GM23338 (cell line): ENCODE data around the gene DNAJC15. TPM values are rescaled to one million over a fixed set of nuclear protein-coding genes. Genes with fewer than 3 reads are reported as not detected.

Experiments
- ATAC-seq: fragments of 200-7000 bp; cut with Tn5 transposase; 3 replicates; pipeline ENCODE4 v1.9.1; 2020
- DNase-seq: peaks from one replicate; pipeline ENCODE4 v3.0.0-alpha.2; 2015; ENCODE audit warnings: low spot score
- H2AFZ ChIP-seq: fragments of 200-600 bp; sonication (generic); 2 replicates; pipeline ENCODE4 v1.8.0; 2016; ENCODE audit warnings: antibody characterized with exemption, mild to moderate bottlenecking, moderate library complexity
- H3F3A ChIP-seq: fragments of 200-600 bp; sonication (generic); replicated peaks from 2 replicates; pipeline ENCODE4 v1.8.0; 2017; ENCODE audit warnings: antibody characterized with exemption, mixed run types, low read depth
- H3K27ac ChIP-seq: fragments of 200-600 bp; sonication (generic); 2 replicates; pipeline ENCODE4 v1.6.1; 2016; ENCODE audit warnings: low read depth
- H3K27me3 ChIP-seq: fragments of 200-600 bp; sonication (generic); 2 replicates; pipeline ENCODE4 v1.8.0; 2016; ENCODE audit warnings: mild to moderate bottlenecking, mixed run types, moderate library complexity; ENCODE audit not compliant: insufficient read depth
- H3K36me3 ChIP-seq: fragments of 200-600 bp; sonication (generic); 2 replicates; pipeline ENCODE4 v1.8.0; 2016; ENCODE audit warnings: mild to moderate bottlenecking; ENCODE audit not compliant: insufficient read depth
- H3K4me1 ChIP-seq: fragments of 200-600 bp; sonication (generic); 2 replicates; pipeline ENCODE4 v1.8.0; 2016; ENCODE audit warnings: mild to moderate bottlenecking, moderate library complexity; ENCODE audit not compliant: insufficient read depth
- H3K4me2 ChIP-seq: fragments of 200-600 bp; sonication (generic); 2 replicates; pipeline ENCODE4 v1.7.1; 2017; ENCODE audit warnings: mixed run types
- H3K4me3 ChIP-seq: fragments of 200-600 bp; sonication (generic); 2 replicates; pipeline ENCODE4 v1.6.1; 2016; ENCODE audit warnings: mixed run types
- H3K79me2 ChIP-seq: fragments of 200-600 bp; sonication (generic); replicated peaks from 2 replicates; pipeline ENCODE4 v1.8.0; 2017; ENCODE audit warnings: mild to moderate bottlenecking; ENCODE audit not compliant: insufficient read depth
- H3K9me2 ChIP-seq: fragments of 200-600 bp; sonication (generic); 2 replicates; pipeline ENCODE4 v1.8.0; 2017; ENCODE audit not compliant: insufficient read depth
- H4K20me1 ChIP-seq: fragments of 200-600 bp; sonication (generic); replicated peaks from 2 replicates; pipeline ENCODE4 v1.8.0; 2017; ENCODE audit warnings: mild to moderate bottlenecking; ENCODE audit not compliant: insufficient read depth
- H3K27ac Mint-ChIP-seq: 2 replicates; pipeline ENCODE4 v1.8.0; 2020; ENCODE audit warnings: inconsistent platforms, mild to moderate bottlenecking, moderate library complexity, mixed read lengths
- H3K27me3 Mint-ChIP-seq: 3 replicates; pipeline ENCODE4 v1.8.0; 2022; ENCODE audit warnings: low read depth, mild to moderate bottlenecking, moderate library complexity, mixed read lengths, inconsistent platforms; ENCODE audit not compliant: insufficient read depth, poor library complexity
- H3K36me3 Mint-ChIP-seq: 3 replicates; pipeline ENCODE4 v1.8.0; 2021; ENCODE audit warnings: low read depth, mild to moderate bottlenecking, inconsistent platforms, moderate library complexity, mixed read lengths
- H3K4me1 Mint-ChIP-seq: 3 replicates; pipeline ENCODE4 v1.8.0; 2020; ENCODE audit warnings: mild to moderate bottlenecking, inconsistent platforms, mixed read lengths
- H3K4me3 Mint-ChIP-seq: 3 replicates; pipeline ENCODE4 v1.8.0; 2021; ENCODE audit warnings: moderate library complexity, mild to moderate bottlenecking, inconsistent platforms, mixed read lengths
- H3K9me3 Mint-ChIP-seq: 3 replicates; pipeline ENCODE4 v1.8.0; 2020; ENCODE audit warnings: moderate library complexity, mild to moderate bottlenecking, inconsistent platforms, mixed read lengths
- CREB1 ChIP-seq: fragments of 250-450 bp; sonication (Bioruptor Pico); IDR thresholded peaks from 2 replicates; pipeline ENCODE4 v1.5.0; 2020; ENCODE audit warnings: low read depth, mild to moderate bottlenecking, moderate library complexity
- CTCF ChIP-seq, 2 experiments: fragments of 200-600 bp in 1 of 2; sonication (generic) in 1 of 2; conservative IDR thresholded peaks; 2 replicates each; pipeline versions ENCODE4 v1.5.1 to v1.6.1; 2016 to 2017; ENCODE audit warnings: antibody characterized with exemption in 2 of 2, low read depth in 2 of 2, mild to moderate bottlenecking in 2 of 2, moderate library complexity in 1 of 2
- EZH2 ChIP-seq: fragments of 200-600 bp; sonication (generic); IDR thresholded peaks from one replicate; pipeline ENCODE4 v1.8.0; 2017; ENCODE audit warnings: antibody characterized with exemption, mild to moderate bottlenecking, low read depth; ENCODE audit not compliant: unreplicated experiment
- EZH2phosphoT487 ChIP-seq: fragments of 200-600 bp; sonication (generic); IDR thresholded peaks from one replicate; pipeline ENCODE4 v1.8.1; 2018; ENCODE audit warnings: antibody characterized with exemption; ENCODE audit not compliant: unreplicated experiment
- JUNB ChIP-seq: IDR thresholded peaks from one replicate; pipeline ENCODE4 v1.6.1; 2016; ENCODE audit warnings: antibody characterized with exemption; ENCODE audit not compliant: unreplicated experiment
- NANOG ChIP-seq: IDR thresholded peaks from 2 replicates; pipeline ENCODE4 v1.6.1; 2016; ENCODE audit warnings: antibody characterized with exemption, borderline replicate concordance
- POLR2AphosphoS5 ChIP-seq: IDR thresholded peaks from 2 replicates; pipeline ENCODE4 v1.6.1; 2016; ENCODE audit warnings: antibody characterized with exemption, low read depth
- STAT1 ChIP-seq: IDR thresholded peaks from one replicate; pipeline ENCODE4 v1.6.1; 2016; ENCODE audit warnings: antibody characterized with exemption; ENCODE audit not compliant: unreplicated experiment
- ZNF114 ChIP-seq: fragments of 250-450 bp; sonication (Bioruptor Pico); IDR thresholded peaks from 2 replicates; pipeline ENCODE4 v1.5.0; 2020; ENCODE audit warnings: mild to moderate bottlenecking, moderate library complexity
- ZNF331 ChIP-seq: fragments of 250-450 bp; sonication (Bioruptor Pico); IDR thresholded peaks from 2 replicates; pipeline ENCODE4 v1.5.0; 2020; ENCODE audit warnings: low read depth, mild to moderate bottlenecking, moderate library complexity
- ZNF462 ChIP-seq: fragments of 250-450 bp; sonication (Bioruptor Pico); IDR thresholded peaks from 2 replicates; pipeline ENCODE4 v1.5.0; 2020; ENCODE audit warnings: mild to moderate bottlenecking, moderate library complexity
- polyA plus RNA-seq: library from polyadenylated mRNA; unstranded; fragments of >200 nt; fragmentation: Nextera tagmentation; extraction: Ambion mirVana; gene quantifications from 2 replicates; pipeline ENCODE4 v1.2.1, GENCODE V29; 2016
- total RNA-seq: library from RNA; depleted of rRNA; stranded (reverse); fragments of >200 nt; shearing (Covaris generic); gene quantifications from 2 replicates; pipeline ENCODE4 v1.2.3, GENCODE V29; 2014
- TF ChIP-seq, protein P1 (sequence below): IDR thresholded peaks from one replicate; pipeline ENCODE4 v1.6.1; 2018; ENCODE audit warnings: antibody characterized with exemption; ENCODE audit not compliant: unreplicated experiment
- TF ChIP-seq, protein P2 (sequence below): IDR thresholded peaks from 2 replicates; pipeline ENCODE4 v1.6.1; 2016; ENCODE audit warnings: antibody characterized with exemption

The DNAJC15 gene
- total and polyA plus RNA-seq, 2 experiments from 2014 or later = 11.4 to 80.4 TPM

- no peak overlapping the region for H3K4me3 Mint-ChIP-seq
Observed at GRCh38 chr13:43058318-43058674, 34.9 kb downstream of the DNAJC15 start.

More at GRCh38 chr13:43058318-43058674, 34.9 kb downstream of the DNAJC15 start:
- no peaks in the 10 kb centered on the region for H3F3A ChIP-seq
- peaks cover 26% of the 10 kb centered on the region for H3K27me3 ChIP-seq
- H3K4me1 ChIP-seq = peaks cover 63% of the 10 kb centered on the region
- no peak overlapping the region for H3K27ac ChIP-seq
- no peaks in the 10 kb centered on the region for H3K36me3 ChIP-seq
- no peak; the same call in 2 of the 3 replicates for ATAC-seq
- TF ChIP-seq CREB1 (CRISPR knock-in tag) (no peak), POLR2AphosphoS5 (no peak), CTCF (conservative IDR thresholded peaks at IDR 0.05; ENCODE audit: low read depth in 2 of 2) (no peak), ZNF114 (CRISPR knock-in tag) (no peak), EZH2phosphoT487 (no peak), ZNF331 (CRISPR knock-in tag) (no peak), STAT1 (no peak), ZNF462 (no peak), NANOG (no peak), EZH2 (no peak), JUNB (no peak)
- TF ChIP-seq, protein P1, sequence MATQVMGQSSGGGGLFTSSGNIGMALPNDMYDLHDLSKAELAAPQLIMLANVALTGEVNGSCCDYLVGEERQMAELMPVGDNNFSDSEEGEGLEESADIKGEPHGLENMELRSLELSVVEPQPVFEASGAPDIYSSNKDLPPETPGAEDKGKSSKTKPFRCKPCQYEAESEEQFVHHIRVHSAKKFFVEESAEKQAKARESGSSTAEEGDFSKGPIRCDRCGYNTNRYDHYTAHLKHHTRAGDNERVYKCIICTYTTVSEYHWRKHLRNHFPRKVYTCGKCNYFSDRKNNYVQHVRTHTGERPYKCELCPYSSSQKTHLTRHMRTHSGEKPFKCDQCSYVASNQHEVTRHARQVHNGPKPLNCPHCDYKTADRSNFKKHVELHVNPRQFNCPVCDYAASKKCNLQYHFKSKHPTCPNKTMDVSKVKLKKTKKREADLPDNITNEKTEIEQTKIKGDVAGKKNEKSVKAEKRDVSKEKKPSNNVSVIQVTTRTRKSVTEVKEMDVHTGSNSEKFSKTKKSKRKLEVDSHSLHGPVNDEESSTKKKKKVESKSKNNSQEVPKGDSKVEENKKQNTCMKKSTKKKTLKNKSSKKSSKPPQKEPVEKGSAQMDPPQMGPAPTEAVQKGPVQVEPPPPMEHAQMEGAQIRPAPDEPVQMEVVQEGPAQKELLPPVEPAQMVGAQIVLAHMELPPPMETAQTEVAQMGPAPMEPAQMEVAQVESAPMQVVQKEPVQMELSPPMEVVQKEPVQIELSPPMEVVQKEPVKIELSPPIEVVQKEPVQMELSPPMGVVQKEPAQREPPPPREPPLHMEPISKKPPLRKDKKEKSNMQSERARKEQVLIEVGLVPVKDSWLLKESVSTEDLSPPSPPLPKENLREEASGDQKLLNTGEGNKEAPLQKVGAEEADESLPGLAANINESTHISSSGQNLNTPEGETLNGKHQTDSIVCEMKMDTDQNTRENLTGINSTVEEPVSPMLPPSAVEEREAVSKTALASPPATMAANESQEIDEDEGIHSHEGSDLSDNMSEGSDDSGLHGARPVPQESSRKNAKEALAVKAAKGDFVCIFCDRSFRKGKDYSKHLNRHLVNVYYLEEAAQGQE = no peak
- TF ChIP-seq, protein P2, sequence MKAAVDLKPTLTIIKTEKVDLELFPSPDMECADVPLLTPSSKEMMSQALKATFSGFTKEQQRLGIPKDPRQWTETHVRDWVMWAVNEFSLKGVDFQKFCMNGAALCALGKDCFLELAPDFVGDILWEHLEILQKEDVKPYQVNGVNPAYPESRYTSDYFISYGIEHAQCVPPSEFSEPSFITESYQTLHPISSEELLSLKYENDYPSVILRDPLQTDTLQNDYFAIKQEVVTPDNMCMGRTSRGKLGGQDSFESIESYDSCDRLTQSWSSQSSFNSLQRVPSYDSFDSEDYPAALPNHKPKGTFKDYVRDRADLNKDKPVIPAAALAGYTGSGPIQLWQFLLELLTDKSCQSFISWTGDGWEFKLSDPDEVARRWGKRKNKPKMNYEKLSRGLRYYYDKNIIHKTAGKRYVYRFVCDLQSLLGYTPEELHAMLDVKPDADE = no peak
- H3K79me2 ChIP-seq = peaks cover 45% of the 10 kb centered on the region
- no peak overlapping the region for H3K4me3 ChIP-seq
- peaks cover 13% of the 10 kb centered on the region for H3K36me3 Mint-ChIP-seq
- no peaks in the 10 kb centered on the region; the same call in 2 of the 3 replicates for H3K9me3 Mint-ChIP-seq
- H3K27ac Mint-ChIP-seq = no peak overlapping the region
- no peaks in the 10 kb centered on the region for H3K9me2 ChIP-seq
- no peak overlapping the region for H2AFZ ChIP-seq
- peaks cover 55% of the 10 kb centered on the region for H3K4me1 Mint-ChIP-seq
- H4K20me1 ChIP-seq = peaks cover 8% of the 10 kb centered on the region; the same call in 1 of the 2 replicates
- no peak for DNase-seq
- H3K27me3 Mint-ChIP-seq = no peaks in the 10 kb centered on the region
- peak overlapping the region; percentile 37; the same call in 1 of the 2 replicates for H3K4me2 ChIP-seq
